IPS-18a (cell line): Measurements from ENCODE around the gene ARHGEF11.
A peak's percentile ranks its signal among the peaks of the same experiment; 100 is the strongest.

Source experiments
- H3K27ac ChIP-seq: one replicate; pipeline ENCODE4 v1.5.1; 2013; ENCODE audit warnings: low read length
- H3K27me3 ChIP-seq: one replicate; pipeline ENCODE4 v1.6.1; 2013; ENCODE audit warnings: mild to moderate bottlenecking, low read length; ENCODE audit not compliant: control insufficient read depth, insufficient read depth
- H3K36me3 ChIP-seq: one replicate; pipeline ENCODE4 v1.6.1; 2013; ENCODE audit warnings: low read depth, low read length; ENCODE audit not compliant: control insufficient read depth
- H3K4me1 ChIP-seq: one replicate; pipeline ENCODE4 v1.6.1; 2013; ENCODE audit warnings: low read depth, low read length; ENCODE audit not compliant: control insufficient read depth
- H3K4me3 ChIP-seq: one replicate; pipeline ENCODE4 v1.5.1; 2013; ENCODE audit warnings: low read length
- H3K9ac ChIP-seq: one replicate; pipeline ENCODE4 v1.6.1; 2013; ENCODE audit warnings: mild to moderate bottlenecking, low read length, moderate library complexity
- H3K9me3 ChIP-seq: one replicate; pipeline ENCODE4 v1.6.1; 2013; ENCODE audit warnings: low read depth, low read length; ENCODE audit not compliant: control insufficient read depth

The ARHGEF11 gene

GRCh38 chr1:156914440-156914856, 131.1 kb downstream of the ARHGEF11 start:
- H3K9me3 ChIP-seq: no peaks in the 10 kb centered on the region
- no peaks in the 10 kb centered on the region for H3K36me3 ChIP-seq
- H3K27ac ChIP-seq: no peak overlapping the region
- H3K9ac ChIP-seq: no peak overlapping the region
- H3K4me1 ChIP-seq: no peaks in the 10 kb centered on the region
- H3K27me3 ChIP-seq: peaks cover 28% of the 10 kb centered on the region
- no peak overlapping the region for H3K4me3 ChIP-seq

DNA sequence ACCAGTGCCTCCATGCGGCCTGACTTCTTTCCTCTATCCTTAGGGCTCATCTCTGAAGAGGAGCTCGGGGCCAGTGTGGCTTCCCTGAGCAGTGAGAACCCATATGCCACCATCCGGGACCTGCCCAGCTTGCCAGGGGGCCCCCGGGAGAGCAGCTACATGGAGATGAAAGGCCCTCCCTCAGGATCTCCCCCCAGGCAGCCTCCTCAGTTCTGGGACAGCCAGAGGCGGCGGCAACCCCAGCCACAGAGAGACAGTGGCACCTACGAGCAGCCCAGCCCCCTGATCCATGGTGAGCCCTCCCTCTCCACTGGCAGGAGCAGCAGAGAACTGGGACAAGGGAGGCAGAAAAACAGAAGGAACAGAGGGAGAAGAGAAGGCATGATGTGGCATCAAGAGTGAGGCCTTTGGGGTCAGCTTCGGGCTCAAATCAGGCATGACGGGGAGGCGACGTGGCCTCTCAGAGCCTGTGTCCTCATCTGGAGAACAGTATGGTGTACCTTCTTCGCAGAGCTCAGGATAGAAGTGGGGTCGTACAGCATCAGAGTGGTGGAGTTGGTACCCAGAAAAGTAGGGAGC, 131.6 kb downstream of the ARHGEF11 start:
- Histone ChIP-seq H3K27ac (no peak overlapping the region), H3K4me1 (no peaks in the 10 kb centered on the region), H3K9ac (no peak overlapping the region), H3K9me3 (no peaks in the 10 kb centered on the region), H3K4me3 (no peak overlapping the region), H3K27me3 (peaks cover 22% of the 10 kb centered on the region), H3K36me3 (no peaks in the 10 kb centered on the region)

- H3K9ac ChIP-seq: no peak overlapping the region
- H3K4me3 ChIP-seq: no peak overlapping the region
- H3K4me1 ChIP-seq: no peaks in the 10 kb centered on the region
- no peaks in the 10 kb centered on the region for H3K9me3 ChIP-seq
- no peaks in the 10 kb centered on the region for H3K36me3 ChIP-seq
- H3K27me3 ChIP-seq: peaks cover 15% of the 10 kb centered on the region
- H3K27ac ChIP-seq: no peak overlapping the region
Measured at GRCh38 chr1:156912861-156913808, 132.4 kb downstream of the ARHGEF11 start.

- no peaks in the 10 kb centered on the region for H3K9me3 ChIP-seq
- no peak overlapping the region for H3K4me3 ChIP-seq
- H3K27ac ChIP-seq: no peak overlapping the region
- no peaks in the 10 kb centered on the region for H3K36me3 ChIP-seq
- no peak overlapping the region for H3K9ac ChIP-seq
- peaks cover 11% of the 10 kb centered on the region for H3K27me3 ChIP-seq
- H3K4me1 ChIP-seq: no peaks in the 10 kb centered on the region
Measured at GRCh38 chr1:156912310-156912709, 133.2 kb downstream of the ARHGEF11 start.

DNA sequence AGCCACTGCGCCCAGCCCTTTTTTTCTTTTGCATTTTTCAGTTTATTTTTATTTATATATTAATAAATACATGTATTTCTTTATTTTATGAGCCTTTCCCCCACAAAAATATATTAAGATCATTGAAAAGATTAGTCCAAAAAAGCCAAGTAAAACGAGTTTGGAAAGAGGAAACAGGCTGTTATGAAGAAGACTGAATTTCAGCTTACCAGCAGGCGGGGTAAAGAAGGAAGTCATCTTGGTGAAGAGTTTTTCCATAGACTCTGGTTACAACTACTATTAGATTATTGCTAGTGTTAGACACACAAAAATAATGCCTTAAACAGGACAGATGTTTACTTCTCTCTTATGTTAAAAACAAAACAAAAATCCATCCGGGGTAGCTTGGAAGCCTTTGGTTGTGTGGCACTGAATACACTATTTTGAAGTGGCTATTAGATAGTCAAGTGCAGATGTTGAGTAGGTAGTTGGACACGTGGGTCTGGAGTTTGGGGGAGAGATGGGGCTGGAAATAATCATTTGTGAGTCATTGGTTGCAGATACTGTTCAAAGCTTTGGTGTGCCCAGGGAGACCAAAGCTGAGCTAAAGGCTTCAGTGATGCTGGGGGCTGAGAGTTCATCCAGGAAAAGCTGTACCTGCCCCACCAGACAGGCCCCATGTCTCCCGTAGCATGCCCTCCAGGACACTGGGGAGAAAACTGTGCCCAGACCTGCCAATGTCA, 133.8 kb downstream of the ARHGEF11 start:
- Histone ChIP-seq H3K36me3 (no peaks in the 10 kb centered on the region), H3K27ac (no peak overlapping the region), H3K4me1 (no peaks in the 10 kb centered on the region), H3K9ac (no peak overlapping the region), H3K9me3 (no peaks in the 10 kb centered on the region), H3K27me3 (peaks cover 11% of the 10 kb centered on the region), H3K4me3 (no peak overlapping the region)

DNA sequence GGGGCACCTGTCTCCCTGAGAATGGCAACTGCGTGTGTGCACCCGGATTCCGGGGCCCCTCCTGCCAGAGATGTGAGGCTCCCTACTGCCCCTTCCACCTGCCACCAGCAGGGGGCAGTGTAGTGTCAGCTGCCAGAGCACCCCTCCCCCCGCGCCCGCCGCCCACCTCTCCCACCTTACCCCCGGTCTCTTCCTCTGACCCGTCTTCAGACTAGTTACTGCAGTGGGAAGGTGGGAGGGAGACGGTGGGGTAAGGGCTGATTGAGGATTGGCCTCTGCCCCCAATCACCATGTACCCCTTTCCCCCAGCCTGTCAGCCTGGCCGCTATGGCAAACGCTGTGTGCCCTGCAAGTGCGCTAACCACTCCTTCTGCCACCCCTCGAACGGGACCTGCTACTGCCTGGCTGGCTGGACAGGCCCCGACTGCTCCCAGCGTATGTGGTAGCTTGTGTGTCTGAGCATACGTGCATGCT, 135.2 kb downstream of the ARHGEF11 start:
- H3K4me1 ChIP-seq: no peaks in the 10 kb centered on the region
- no peak overlapping the region for H3K9ac ChIP-seq
- H3K9me3 ChIP-seq: no peaks in the 10 kb centered on the region
- H3K27ac ChIP-seq: no peak overlapping the region
- no peaks in the 10 kb centered on the region for H3K36me3 ChIP-seq
- peak overlapping the region; percentile 35 for H3K4me3 ChIP-seq
- H3K27me3 ChIP-seq: peaks cover 11% of the 10 kb centered on the region

DNA sequence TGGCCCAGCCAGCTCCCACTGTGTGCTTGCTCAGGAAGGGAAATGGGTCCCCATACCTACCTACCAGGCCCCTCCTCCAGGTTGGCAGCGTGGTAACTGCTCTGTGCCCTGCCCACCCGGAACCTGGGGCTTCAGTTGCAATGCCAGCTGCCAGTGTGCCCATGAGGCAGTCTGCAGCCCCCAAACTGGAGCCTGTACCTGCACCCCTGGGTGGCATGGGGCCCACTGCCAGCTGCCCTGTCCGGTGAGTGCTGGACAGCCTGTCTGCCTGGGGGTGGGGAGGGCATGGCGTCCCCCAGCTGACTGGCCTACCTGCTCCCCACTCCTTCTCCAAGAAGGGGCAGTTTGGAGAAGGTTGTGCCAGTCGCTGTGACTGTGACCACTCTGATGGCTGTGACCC, 135.9 kb downstream of the ARHGEF11 start:
- H3K9me3 ChIP-seq: no peaks in the 10 kb centered on the region
- H3K36me3 ChIP-seq: no peaks in the 10 kb centered on the region
- H3K9ac ChIP-seq: no peak overlapping the region
- H3K4me3 ChIP-seq: no peak overlapping the region
- H3K27me3 ChIP-seq: peaks cover 11% of the 10 kb centered on the region
- H3K4me1 ChIP-seq: no peaks in the 10 kb centered on the region
- H3K27ac ChIP-seq: no peak overlapping the region

DNA sequence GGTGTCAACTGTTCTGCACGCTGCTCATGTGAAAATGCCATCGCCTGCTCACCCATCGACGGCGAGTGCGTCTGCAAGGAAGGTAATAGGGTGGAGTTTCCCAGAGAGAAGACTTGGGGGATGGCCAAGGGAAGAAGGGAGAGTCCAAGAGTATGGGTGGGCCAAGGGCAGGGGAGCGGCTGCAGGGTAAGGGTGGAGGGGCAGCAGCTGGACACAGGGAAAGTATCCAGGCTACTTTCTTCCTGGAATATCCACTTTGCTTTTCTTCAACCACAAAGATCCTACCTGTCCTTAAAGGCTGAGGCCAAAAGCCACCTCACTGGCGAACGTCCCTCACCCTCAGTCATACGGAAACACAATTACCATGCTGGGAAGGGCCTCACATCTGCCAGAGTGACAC, 136.6 kb downstream of the ARHGEF11 start:
- H3K27me3 ChIP-seq: peaks cover 11% of the 10 kb centered on the region
- no peak overlapping the region for H3K4me3 ChIP-seq
- no peaks in the 10 kb centered on the region for H3K9me3 ChIP-seq

GRCh38 chr1:156908541-156908940, 137.0 kb downstream of the ARHGEF11 start:
- no peak overlapping the region for H3K4me3 ChIP-seq
- H3K4me1 ChIP-seq: no peaks in the 10 kb centered on the region
- H3K27ac ChIP-seq: no peak overlapping the region
- no peaks in the 10 kb centered on the region for H3K36me3 ChIP-seq
- H3K27me3 ChIP-seq: peaks cover 11% of the 10 kb centered on the region
- no peak overlapping the region for H3K9ac ChIP-seq
- no peaks in the 10 kb centered on the region for H3K9me3 ChIP-seq

More for the DNA sequence above, 136.6 kb downstream of the ARHGEF11 start:
- H3K27ac ChIP-seq: no peak overlapping the region
- H3K36me3 ChIP-seq: no peaks in the 10 kb centered on the region
- no peaks in the 10 kb centered on the region for H3K4me1 ChIP-seq
- no peak overlapping the region for H3K9ac ChIP-seq

- H3K4me1 ChIP-seq: no peaks in the 10 kb centered on the region
- H3K36me3 ChIP-seq: no peaks in the 10 kb centered on the region
- H3K27me3 ChIP-seq: peaks cover 8% of the 10 kb centered on the region
- no peak overlapping the region for H3K9ac ChIP-seq
- no peak overlapping the region for H3K27ac ChIP-seq
- H3K4me3 ChIP-seq: no peak overlapping the region
- H3K9me3 ChIP-seq: no peaks in the 10 kb centered on the region
Measured at GRCh38 chr1:156906206-156906906, 139.2 kb downstream of the ARHGEF11 start.

GRCh38 chr1:156905651-156906050, 139.9 kb downstream of the ARHGEF11 start:
- H3K9ac ChIP-seq: no peak overlapping the region
- H3K36me3 ChIP-seq: no peaks in the 10 kb centered on the region
- H3K27ac ChIP-seq: no peak overlapping the region
- no peak overlapping the region for H3K4me3 ChIP-seq
- no peaks in the 10 kb centered on the region for H3K4me1 ChIP-seq
- no peaks in the 10 kb centered on the region for H3K9me3 ChIP-seq
- peaks cover 4% of the 10 kb centered on the region for H3K27me3 ChIP-seq
